Measurements from ENCODE around the gene CYP20A1. TPM values are rescaled to one million over a fixed set of nuclear protein-coding genes. Genes with fewer than 3 reads are reported as not detected.

CYP20A1 gene
- total and polyA plus RNA-seq, 2 of the 8 experiments (the other 6 are each of a cell fraction or from before 2014, with no cell fraction given): 6.2 to 21.5 TPM

GRCh38 chr2:203200866-203201265 lies 38.0 kb upstream of the CYP20A1 start:
- FAIRE-seq: no peak
- POLR2A ChIA-PET (ENCODE audit: partially characterized antibody): no interaction called here
- Histone ChIP-seq H3K9ac (replicated peaks in 1 of 4; ENCODE audit: extremely low read depth in 1 of 4, low read depth in 3 of 4, low read length in 3 of 4) (no peak overlapping the region), H3K23me2 (ENCODE audit: low read depth, low read length) (no peaks in the 10 kb centered on the region), H2BK15ac (ENCODE audit: low read length) (no peak overlapping the region), H2AK5ac (ENCODE audit: low read depth, low read length) (no peak overlapping the region), H2BK12ac (ENCODE audit: low read depth, low read length) (no peak overlapping the region), H3K23ac (ENCODE audit: insufficient read length) (no peak overlapping the region), H3K4me3 (ENCODE audit: extremely low read depth in 1 of 4, insufficient read depth in 2 of 4, low read depth in 3 of 4, low read length in 4 of 4) (no peak overlapping the region), H3K4ac (replicated peaks; ENCODE audit: insufficient read length, low read depth, low read length) (no peak overlapping the region), H4K8ac (ENCODE audit: extremely low read depth, insufficient read depth, low read length) (no peak overlapping the region), H4K20me1 (replicated peaks in 1 of 2; ENCODE audit: control insufficient read depth in 1 of 2, insufficient read depth in 2 of 2, low read length in 2 of 2) (no peaks in the 10 kb centered on the region), H4K91ac (replicated peaks; ENCODE audit: insufficient read length, low read length) (no peak overlapping the region), H3K4me1 (replicated peaks in 1 of 4; ENCODE audit: control insufficient read depth in 3 of 4, insufficient read depth in 4 of 4, low read length in 3 of 4) (no peaks in the 10 kb centered on the region), H2BK5ac (ENCODE audit: low read depth, low read length) (no peak overlapping the region), H3K9me3 (ENCODE audit: insufficient read depth in 2 of 2, low read depth in 1 of 2, low read length in 1 of 2) (no peaks in the 10 kb centered on the region), H4K5ac (ENCODE audit: insufficient read length, low read depth, low read length) (no peak overlapping the region), H3K14ac (ENCODE audit: insufficient read length) (no peak overlapping the region), H3K79me2 (ENCODE audit: control insufficient read depth in 1 of 2, insufficient read depth in 2 of 2, low read length in 2 of 2) (no peaks in the 10 kb centered on the region), H3K27me3 (replicated peaks in 1 of 4; ENCODE audit: control insufficient read depth in 3 of 4, extremely low read depth in 1 of 4, insufficient read depth in 3 of 4, low read length in 3 of 4) (no peaks in the 10 kb centered on the region), H3K56ac (replicated peaks; ENCODE audit: insufficient read length, low read depth, low read length) (no peak overlapping the region), H3K36me3 (ENCODE audit: control insufficient read depth in 2 of 4, insufficient read depth in 4 of 4, low read length in 3 of 4) (no peaks in the 10 kb centered on the region; a peak in 1 of 8 replicates), H3K18ac (ENCODE audit: extremely low read depth, low read length) (no peak overlapping the region), H2AFZ (ENCODE audit: low read length) (no peak overlapping the region), H3K4me2 (ENCODE audit: insufficient read depth in 1 of 2, low read depth in 2 of 2, low read length in 2 of 2) (no peak overlapping the region), H2BK120ac (replicated peaks; ENCODE audit: low read depth, low read length) (no peak overlapping the region), H3K79me1 (ENCODE audit: low read depth, low read length) (no peaks in the 10 kb centered on the region), H3K27ac (ENCODE audit: low read depth, low read length) (no peak overlapping the region), H2BK20ac (ENCODE audit: low read length) (no peak overlapping the region)
- TF ChIP-seq BACH1 (IDR thresholded peaks at IDR 0.05; ENCODE audit: low read length) (no peak), NANOG (IDR thresholded peaks at IDR 0.05; ENCODE audit: insufficient read depth, low read depth, low read length, poor library complexity, severe bottlenecking) (no peak), POLR2A (IDR thresholded peaks at IDR 0.05; ENCODE audit: control extremely low read depth in 1 of 2, low read depth in 2 of 2, low read length in 2 of 2) (no peak), JUND (IDR thresholded peaks at IDR 0.05; ENCODE audit: low read length) (no peak), ZNF274 (IDR thresholded peaks at IDR 0.05; ENCODE audit: borderline replicate concordance, extremely low read depth, low read length) (no peak), SP1 (IDR thresholded peaks at IDR 0.05; ENCODE audit: low read depth, low read length) (no peak), SIN3A (conservative IDR thresholded peaks at IDR 0.05 in 1 of 2, IDR thresholded peaks at IDR 0.05 in 1 of 2; ENCODE audit: low read depth in 1 of 2, low read length in 2 of 2) (no peak), RFX5 (IDR thresholded peaks at IDR 0.05; ENCODE audit: borderline replicate concordance, low read depth, low read length) (no peak), POLR2AphosphoS5 (IDR thresholded peaks at IDR 0.05; ENCODE audit: low read depth, low read length) (no peak), POU5F1 (IDR thresholded peaks at IDR 0.05; ENCODE audit: low read depth, low read length) (no peak)
- DNase-seq (ENCODE audit: low read depth in 1 of 2, low spot score in 2 of 2): no peak
- CTCF ChIA-PET (ENCODE audit: partially characterized antibody): interaction anchor here (0.9 kb wide), 1 partner anchor 14 kb away, joined by 3 read pairs; no protein-coding TSS in a partner anchor
